ENCODE results near the gene ITGA2.
A peak's percentile ranks its signal among the peaks of the same experiment; 100 is the strongest.

The ITGA2 gene

GRCh38 chr5:52977264-52977897, 11.8 kb upstream of the ITGA2 start:
- TF ChIP-seq CTCF (IDR thresholded peaks at IDR 0.05; ENCODE audit: low read depth, low read length): no peak
- H3K4me3 ChIP-seq (ENCODE audit: low read depth, low read length): no peak overlapping the region

DNA sequence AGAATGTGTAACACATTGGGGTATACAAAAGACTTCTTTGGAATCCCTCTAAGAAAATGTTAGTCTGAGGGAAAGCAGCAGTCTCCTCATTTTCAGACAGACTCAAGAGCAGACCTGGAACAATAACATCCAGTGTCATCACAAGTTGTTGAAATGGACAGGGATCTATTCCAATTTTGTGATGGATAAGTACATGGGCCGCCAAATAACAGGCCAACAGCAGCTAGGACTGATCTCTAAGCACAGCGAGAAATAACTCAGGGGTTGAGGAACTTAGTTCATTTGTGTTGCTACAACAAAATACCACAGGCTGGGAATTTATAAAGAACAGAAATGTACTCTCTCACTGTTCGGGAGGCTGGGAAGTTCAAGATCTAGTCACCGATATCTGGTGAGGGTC, 7.6 kb upstream of the ITGA2 start:
- no peak for TF ChIP-seq CTCF (IDR thresholded peaks at IDR 0.05; ENCODE audit: low read depth, low read length)
- H3K4me3 ChIP-seq (ENCODE audit: low read depth, low read length): no peak overlapping the region

- no peak for TF ChIP-seq CTCF (IDR thresholded peaks at IDR 0.05; ENCODE audit: low read depth, low read length)
- no peak overlapping the region for H3K4me3 ChIP-seq (ENCODE audit: low read depth, low read length)
Observed at GRCh38 chr5:52983731-52984636, 5.2 kb upstream of the ITGA2 start.

DNA sequence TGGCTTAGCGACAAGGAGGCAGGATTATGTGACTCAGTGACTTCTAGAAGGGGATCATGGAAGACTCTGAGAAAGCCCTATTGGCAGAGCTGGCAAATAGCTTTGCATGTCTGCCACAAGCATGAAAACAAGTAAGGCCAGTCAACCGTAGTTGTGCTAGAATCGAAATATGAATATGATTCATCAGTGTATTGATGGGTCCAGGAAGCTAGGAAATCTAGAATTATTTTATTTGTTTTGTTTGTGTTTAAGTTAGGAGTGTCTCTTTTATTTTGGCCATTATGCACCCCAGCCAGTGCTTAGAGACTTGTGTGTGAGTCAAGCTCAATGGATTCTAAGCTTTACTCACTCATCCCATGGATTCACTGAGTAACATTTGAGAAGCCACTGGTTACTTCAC, 3.8 kb upstream of the ITGA2 start:
- H3K4me3 ChIP-seq (ENCODE audit: low read depth, low read length): no peak overlapping the region
- TF ChIP-seq CTCF (IDR thresholded peaks at IDR 0.05; ENCODE audit: low read depth, low read length): no peak

DNA sequence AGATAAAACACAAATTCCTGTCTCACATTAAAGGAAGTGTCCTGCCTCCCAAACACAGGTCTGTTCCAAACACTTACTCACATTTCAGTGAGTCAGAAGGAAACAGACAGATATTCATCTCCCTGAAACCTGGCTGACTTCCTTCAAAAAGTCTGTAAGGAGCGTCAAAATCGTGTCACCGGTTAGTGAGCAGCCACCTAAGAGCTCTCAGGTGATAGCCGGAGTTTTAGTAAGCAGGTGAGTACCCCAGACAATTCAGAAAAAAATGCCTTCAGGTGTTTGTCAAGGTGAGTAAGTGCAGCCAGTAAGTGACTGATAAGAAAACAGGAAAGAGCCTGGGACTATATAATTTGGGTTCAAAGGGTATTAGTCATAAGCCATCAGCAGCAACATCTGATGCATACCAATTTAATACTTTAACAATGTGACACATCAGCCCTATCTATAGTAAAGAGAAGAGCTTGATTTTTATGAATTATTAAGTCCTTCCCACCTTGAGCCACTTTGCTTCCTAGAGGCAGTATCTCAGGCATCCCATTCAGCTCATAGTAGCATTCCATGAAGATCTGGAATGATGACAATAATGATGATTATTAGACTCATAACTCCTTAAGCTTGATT, 1.3 kb upstream of the ITGA2 start:
- TF ChIP-seq CTCF (IDR thresholded peaks at IDR 0.05; ENCODE audit: low read depth, low read length): no peak
- no peak overlapping the region for H3K4me3 ChIP-seq (ENCODE audit: low read depth, low read length)

DNA sequence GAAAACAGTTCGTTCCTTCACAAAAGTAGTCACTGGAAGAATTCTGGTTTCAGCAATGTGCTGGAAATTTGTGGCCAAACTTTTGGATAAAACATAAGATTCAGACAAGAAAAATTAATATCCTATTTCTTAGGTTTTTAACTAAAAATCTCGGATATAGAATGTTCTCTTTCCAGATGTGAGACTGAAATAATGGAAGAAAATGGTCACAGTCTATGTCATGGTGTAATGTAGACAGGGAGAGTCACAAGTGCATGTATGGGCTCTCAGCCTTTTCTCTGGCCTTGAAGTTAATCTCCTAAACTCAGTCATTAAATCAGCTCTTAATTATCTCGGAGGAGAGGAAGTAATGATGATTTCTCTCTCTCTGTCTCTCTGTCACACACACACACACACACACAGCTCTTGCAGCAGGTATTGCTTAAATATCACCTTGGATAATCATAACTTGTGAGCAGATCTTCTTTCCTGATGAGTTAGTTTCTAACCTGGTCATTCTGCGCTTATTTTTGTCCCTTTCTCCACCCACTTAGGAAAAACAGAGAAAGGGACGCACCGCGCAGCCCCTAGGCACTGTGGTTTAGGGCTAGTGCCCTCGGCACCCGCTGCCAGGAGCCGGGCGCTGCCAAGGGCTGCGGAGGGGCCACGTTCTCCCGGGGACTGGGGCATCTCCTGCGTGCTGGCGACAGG, 672 bp upstream of the ITGA2 start:
- TF ChIP-seq CTCF (IDR thresholded peaks at IDR 0.05; ENCODE audit: low read depth, low read length): no peak
- peak overlapping the region; percentile 75 for H3K4me3 ChIP-seq (ENCODE audit: low read depth, low read length)

All from WI38 (cell line).